Hematopoietic multipotent progenitor cell (in vitro differentiated cells): ENCODE data around the gene TTC1. TPM values are rescaled to one million over a fixed set of nuclear protein-coding genes. Genes with fewer than 3 reads are reported as not detected.

Source experiments
- DNase-seq, 3 donors: peaks; one replicate each; pipeline ENCODE4 v3.0.0-alpha.2; 2011 to 2015; ENCODE audit warnings: low read depth in 2 of 3, low spot score in 2 of 3
- small RNA-seq: library from RNA; depleted of rRNA; stranded (forward); fragments of <200 nt; gene quantifications from one replicate; pipeline ENCODE3, GENCODE V24; 2012
- total RNA-seq: library from RNA; depleted of rRNA; stranded (reverse); fragments of >200 nt; gene quantifications from one replicate; pipeline ENCODE4 v1.2.3, GENCODE V29; 2012

TTC1 gene
- total RNA-seq, 1 donor: 13.5 TPM

DNA sequence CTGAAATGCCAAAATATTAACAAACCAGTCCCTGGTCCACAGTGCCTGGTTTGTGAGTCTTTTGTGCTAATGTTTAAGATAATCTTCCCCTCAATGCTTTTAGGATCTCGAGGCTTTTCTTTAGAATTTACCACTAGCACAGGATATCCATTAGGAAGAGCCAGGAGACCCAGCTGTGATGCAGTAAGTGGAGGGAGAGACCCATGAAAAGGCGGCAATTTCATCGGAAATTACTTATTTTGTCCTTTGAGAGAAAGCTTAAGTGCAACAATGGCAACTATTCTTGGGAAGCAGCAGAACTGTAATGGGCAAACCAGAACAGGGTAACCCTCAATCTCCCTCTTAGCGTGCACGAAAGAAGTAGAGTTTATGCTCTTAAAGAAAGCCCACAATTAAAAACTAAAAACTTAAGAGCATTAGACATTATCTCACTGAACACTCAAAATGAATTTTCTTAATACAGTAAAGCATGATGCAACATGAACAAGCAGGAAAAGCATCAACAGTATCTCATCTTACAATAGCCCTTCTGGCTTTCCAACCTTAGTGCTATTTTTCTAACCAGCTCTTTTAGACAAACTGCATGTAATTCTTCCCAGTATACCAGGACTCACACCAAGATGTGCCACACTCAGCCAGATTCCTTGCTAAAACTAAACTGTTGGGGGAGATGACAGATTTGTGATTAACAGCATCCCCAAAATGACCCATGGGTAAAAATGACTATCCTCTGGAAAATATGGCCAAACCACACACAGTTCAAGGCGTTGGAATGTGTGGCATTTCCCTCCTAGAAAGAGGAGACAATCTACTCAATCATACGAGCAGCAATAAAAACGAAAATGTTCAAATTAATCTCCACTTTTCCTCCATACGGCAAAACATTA is 73.9 kb downstream of the TTC1 start:
- no peak for DNase-seq

- DNase-seq: no peak
These were observed 74.6 kb downstream of the TTC1 start for GRCh38 chr5:160083501-160083900.

DNA sequence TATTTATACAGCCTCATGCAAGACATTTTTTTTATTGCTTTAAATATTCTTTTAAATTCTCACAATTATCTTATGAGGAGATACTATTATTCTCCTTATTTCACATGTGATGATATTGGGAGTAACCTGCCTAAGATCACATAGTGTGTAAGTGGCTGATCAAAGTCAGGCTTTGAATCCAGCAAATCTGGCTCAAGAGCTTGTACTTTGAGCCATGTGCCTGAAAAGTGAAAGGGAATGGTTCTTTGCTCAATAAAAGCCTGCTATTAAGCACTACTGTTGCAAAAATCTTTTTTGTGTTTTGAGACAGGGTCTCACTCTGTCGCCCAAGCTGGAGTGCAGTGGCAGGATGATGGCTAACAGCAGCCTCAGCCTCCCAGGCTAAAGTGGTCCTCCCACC is 75.2 kb downstream of the TTC1 start:
- DNase-seq: no peak

GRCh38 chr5:160087199-160087598 is 78.3 kb downstream of the TTC1 start:
- no peak for DNase-seq

- DNase-seq: no peak
These were observed 79.9 kb downstream of the TTC1 start for GRCh38 chr5:160088805-160089204.

GRCh38 chr5:160089531-160089930 is 80.6 kb downstream of the TTC1 start:
- no peak for DNase-seq

GRCh38 chr5:160090059-160090458 is 81.1 kb downstream of the TTC1 start:
- DNase-seq: no peak

- no peak for DNase-seq
These were observed 83.6 kb downstream of the TTC1 start for GRCh38 chr5:160092514-160092913.

DNA sequence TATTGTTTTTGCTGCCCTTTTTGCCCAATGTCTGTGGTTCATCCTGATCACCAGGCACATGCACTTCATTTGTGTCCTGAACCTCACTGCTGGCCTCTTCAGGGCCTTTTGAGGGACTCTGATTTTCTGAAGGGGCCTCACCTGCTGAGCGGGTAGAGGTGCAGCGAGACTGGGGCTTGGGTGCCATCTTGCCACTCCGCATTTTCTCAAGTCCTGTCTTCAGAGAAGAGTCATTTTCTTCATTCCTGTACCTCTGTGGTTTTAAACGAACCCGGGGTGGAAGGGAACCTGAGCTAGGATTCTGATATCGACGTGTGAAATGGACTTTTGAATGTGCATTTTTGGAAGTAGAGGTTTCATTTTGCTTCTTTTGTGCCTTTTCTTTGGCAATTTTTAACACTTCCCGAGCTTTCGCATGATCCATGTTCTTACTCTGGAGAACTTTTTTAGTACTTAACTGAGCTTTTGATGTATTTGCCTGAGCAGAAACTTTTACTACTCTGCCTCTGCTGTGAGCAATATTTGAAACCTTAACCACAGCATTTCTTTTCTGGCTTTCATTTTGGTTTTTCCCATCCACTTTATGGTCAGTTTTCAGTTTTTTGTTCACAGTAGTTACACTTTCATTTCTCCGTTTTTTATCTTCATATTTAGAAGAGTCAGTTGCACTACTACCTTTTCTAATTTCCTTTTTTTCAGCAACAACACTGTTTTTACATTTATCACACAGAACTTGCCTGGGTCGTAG is 84.2 kb downstream of the TTC1 start:
- DNase-seq: no peak

DNA sequence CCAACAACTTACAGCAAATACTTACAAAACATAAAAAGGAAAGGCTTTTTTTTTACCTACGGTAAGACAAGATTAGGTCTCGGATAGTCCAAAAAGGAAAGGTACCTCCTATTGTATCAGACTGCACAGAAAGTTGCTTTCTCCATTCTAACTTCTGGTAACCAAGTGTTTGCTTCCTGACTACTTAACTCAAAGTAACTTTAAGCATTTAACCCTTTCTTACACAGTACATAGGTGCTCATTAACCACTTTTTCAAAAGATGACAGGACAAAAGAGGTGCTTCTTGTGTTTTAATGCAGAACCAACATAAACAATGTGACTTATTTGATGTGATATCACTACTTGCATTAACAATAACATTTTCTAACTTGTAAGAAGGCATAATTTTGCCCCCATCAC is 87.2 kb downstream of the TTC1 start:
- no peak for DNase-seq

- no peak for DNase-seq
These were observed 89.1 kb downstream of the TTC1 start for GRCh38 chr5:160097991-160098390.

- peak in 2 of 3 donors; percentile 5 to 39 for DNase-seq
These were observed 96.9 kb downstream of the TTC1 start for GRCh38 chr5:160105686-160106360.

DNA sequence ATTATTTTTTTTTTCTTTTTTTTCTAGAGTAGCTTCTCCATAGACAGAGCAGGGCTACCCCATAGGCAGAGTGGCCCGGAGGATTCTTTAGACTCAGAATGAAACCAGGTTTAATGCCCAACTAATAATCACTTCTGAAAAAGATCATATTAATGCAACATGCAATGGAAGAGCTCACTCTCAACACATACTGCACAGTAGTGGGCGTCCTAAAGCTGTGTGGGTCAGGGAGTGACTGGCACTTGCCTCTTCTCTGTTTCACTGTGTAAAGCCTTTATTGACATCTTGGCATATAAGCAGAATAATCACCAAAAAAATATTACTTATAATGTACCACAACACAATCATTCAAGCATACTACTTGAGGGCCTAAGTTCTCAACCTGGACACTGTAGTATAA is 99.2 kb downstream of the TTC1 start:
- no peak for DNase-seq

Small RNAs within 50 kb of the gene (small RNA-seq; reads per million reads assigned to genes)
- not detected for gene RF00019

Other genes starting within 250 kb of the TTC1 start
- gene ADRA1B, start 92.7 kb upstream of the TTC1 start, total RNA-seq: not detected
- gene PWWP2A, start 110.3 kb downstream of the TTC1 start, total RNA-seq: 19.9 TPM
- not detected for gene FABP6, start 220.4 kb downstream of the TTC1 start, total RNA-seq